ENCODE results near the gene SPEF1.

The SPEF1 gene

GRCh38 chr20:3783068-3783489 is 1.8 kb upstream of the SPEF1 start:
- CTCF ChIA-PET: interaction anchor here (0.5 to 1.2 kb wide), 2 partner anchors 35 to 1072 kb away, joined by 3 to 4 read pairs; no protein-coding TSS in a partner anchor

GRCh38 chr20:3782597-3782996 is 1.3 kb upstream of the SPEF1 start:
- CTCF ChIA-PET: interaction anchor here (1.2 kb wide), 1 partner anchor 36 kb away, joined by 4 read pairs; no protein-coding TSS in a partner anchor
- TF ChIP-seq HDGF (IDR thresholded peaks at IDR 0.05; ENCODE audit: borderline replicate concordance) (no peak), NFRKB (IDR thresholded peaks at IDR 0.05) (no peak), FOXA1 (IDR thresholded peaks at IDR 0.05) (no peak), FOXM1 (IDR thresholded peaks at IDR 0.05; ENCODE audit: borderline replicate concordance) (no peak), ZNF384 (IDR thresholded peaks at IDR 0.05) (no peak), ELF4 (IDR thresholded peaks at IDR 0.05) (no peak), SUZ12 (IDR thresholded peaks at IDR 0.05) (no peak), LEF1 (IDR thresholded peaks at IDR 0.05; ENCODE audit: borderline replicate concordance) (no peak), SP1 (IDR thresholded peaks at IDR 0.05) (no peak), ARNT (IDR thresholded peaks at IDR 0.05) (no peak), PKNOX1 (IDR thresholded peaks at IDR 0.05) (no peak)
- DNase-seq (ENCODE audit: extremely low spot score): no peak
- POLR2A ChIA-PET: interaction anchor here (1.7 kb wide), 1 partner anchor 38 kb away, joined by 8 read pairs; the partner anchor contains the start of gene AP5S1

More at GRCh38 chr20:3783068-3783489, 1.8 kb upstream of the SPEF1 start:
- TF ChIP-seq HDGF (IDR thresholded peaks at IDR 0.05; ENCODE audit: borderline replicate concordance): no peak
- POLR2A ChIA-PET: interaction anchor here (1.3 kb wide), 1 partner anchor 38 kb away, joined by 4 read pairs; the partner anchor contains the start of gene AP5S1
- no peak for DNase-seq (ENCODE audit: extremely low spot score)

- DNase-seq (ENCODE audit: extremely low spot score): no peak
- CTCF ChIA-PET: interaction anchor here (0.8 to 2.8 kb wide), 2 partner anchors 11 to 40 kb away, joined by 3 to 11 read pairs; partner anchors contain the start of gene ADISSP
- no peak for TF ChIP-seq SUZ12 (IDR thresholded peaks at IDR 0.05)
- no peak for TF ChIP-seq CTBP1 (IDR thresholded peaks at IDR 0.05; ENCODE audit: borderline replicate concordance)
- TF ChIP-seq HDGF (IDR thresholded peaks at IDR 0.05; ENCODE audit: borderline replicate concordance): no peak
- TF ChIP-seq NFRKB (IDR thresholded peaks at IDR 0.05): no peak
- no peak for TF ChIP-seq FOXM1 (IDR thresholded peaks at IDR 0.05; ENCODE audit: borderline replicate concordance)
- no peak for TF ChIP-seq FOXA1 (IDR thresholded peaks at IDR 0.05)
- TF ChIP-seq SP1 (IDR thresholded peaks at IDR 0.05): no peak
- no peak for TF ChIP-seq L3MBTL2 (conservative IDR thresholded peaks at IDR 0.05)
- TF ChIP-seq FOXK2 (IDR thresholded peaks at IDR 0.05): no peak
- TF ChIP-seq ARNT (IDR thresholded peaks at IDR 0.05): no peak
- no peak for TF ChIP-seq LEF1 (IDR thresholded peaks at IDR 0.05; ENCODE audit: borderline replicate concordance)
- TF ChIP-seq ELF4 (IDR thresholded peaks at IDR 0.05): no peak
- no peak for TF ChIP-seq TARDBP (IDR thresholded peaks at IDR 0.05)
- no peak for TF ChIP-seq ZNF384 (IDR thresholded peaks at IDR 0.05)
- TF ChIP-seq BHLHE40 (IDR thresholded peaks at IDR 0.05; ENCODE audit: borderline replicate concordance): no peak
- TF ChIP-seq PKNOX1 (IDR thresholded peaks at IDR 0.05): no peak
- POLR2A ChIA-PET: interaction anchor here (1.8 to 2.7 kb wide), 2 partner anchors 11 to 41 kb away, joined by 4 to 8 read pairs; partner anchors contain the start of genes ADISSP and AP5S1
Observed at GRCh38 chr20:3778976-3779375, 2.3 kb downstream of the SPEF1 start.

- no peak for TF ChIP-seq TARDBP (IDR thresholded peaks at IDR 0.05)
- TF ChIP-seq LEF1 (IDR thresholded peaks at IDR 0.05; ENCODE audit: borderline replicate concordance): no peak
- no peak for TF ChIP-seq FOXM1 (IDR thresholded peaks at IDR 0.05; ENCODE audit: borderline replicate concordance)
- no peak for TF ChIP-seq ARNT (IDR thresholded peaks at IDR 0.05)
- TF ChIP-seq SUZ12 (IDR thresholded peaks at IDR 0.05): no peak
- TF ChIP-seq CTBP1 (IDR thresholded peaks at IDR 0.05; ENCODE audit: borderline replicate concordance): no peak
- no peak for TF ChIP-seq NFRKB (IDR thresholded peaks at IDR 0.05)
- no peak for TF ChIP-seq FOXK2 (IDR thresholded peaks at IDR 0.05)
- TF ChIP-seq L3MBTL2 (conservative IDR thresholded peaks at IDR 0.05): no peak
- no peak for TF ChIP-seq SP1 (IDR thresholded peaks at IDR 0.05)
- no peak for TF ChIP-seq FOXA1 (IDR thresholded peaks at IDR 0.05)
- no peak for TF ChIP-seq ELF4 (IDR thresholded peaks at IDR 0.05)
- no peak for TF ChIP-seq HDGF (IDR thresholded peaks at IDR 0.05; ENCODE audit: borderline replicate concordance)
- TF ChIP-seq BHLHE40 (IDR thresholded peaks at IDR 0.05; ENCODE audit: borderline replicate concordance): no peak
- TF ChIP-seq ZNF384 (IDR thresholded peaks at IDR 0.05): no peak
- TF ChIP-seq PKNOX1 (IDR thresholded peaks at IDR 0.05): no peak
- ChIA-PET CTCF (interaction anchor here (0.6 to 2.8 kb wide), 3 partner anchors 10 to 336 kb away, joined by 3 to 11 read pairs (median 3); partner anchors contain the start of gene ADISSP), POLR2A (interaction anchor here (1.8 to 2.7 kb wide), 2 partner anchors 10 to 42 kb away, joined by 4 to 8 read pairs; partner anchors contain the start of genes ADISSP and AP5S1)
- DNase-seq (ENCODE audit: extremely low spot score): no peak
Observed at GRCh38 chr20:3777716-3778629, 3.3 kb downstream of the SPEF1 start.

GRCh38 chr20:3777381-3777715 is 3.9 kb downstream of the SPEF1 start:
- TF ChIP-seq SP1 (IDR thresholded peaks at IDR 0.05) (no peak), ARNT (IDR thresholded peaks at IDR 0.05) (no peak), FOXA1 (IDR thresholded peaks at IDR 0.05) (no peak), SUZ12 (IDR thresholded peaks at IDR 0.05) (no peak), FOXM1 (IDR thresholded peaks at IDR 0.05; ENCODE audit: borderline replicate concordance) (no peak), HDGF (IDR thresholded peaks at IDR 0.05; ENCODE audit: borderline replicate concordance) (no peak), ELF4 (IDR thresholded peaks at IDR 0.05) (no peak), FOXK2 (IDR thresholded peaks at IDR 0.05) (no peak), BHLHE40 (IDR thresholded peaks at IDR 0.05; ENCODE audit: borderline replicate concordance) (no peak), LEF1 (IDR thresholded peaks at IDR 0.05; ENCODE audit: borderline replicate concordance) (no peak), ZNF384 (IDR thresholded peaks at IDR 0.05) (no peak), L3MBTL2 (conservative IDR thresholded peaks at IDR 0.05) (no peak), CTBP1 (IDR thresholded peaks at IDR 0.05; ENCODE audit: borderline replicate concordance) (no peak), PKNOX1 (IDR thresholded peaks at IDR 0.05) (no peak), TARDBP (IDR thresholded peaks at IDR 0.05) (no peak), NFRKB (IDR thresholded peaks at IDR 0.05) (no peak)
- POLR2A ChIA-PET: interaction anchor here (1.8 kb wide), 1 partner anchor 43 kb away, joined by 4 read pairs; the partner anchor contains the start of gene AP5S1
- CTCF ChIA-PET: interaction anchor here (2.8 kb wide), 1 partner anchor 9 kb away, joined by 11 read pairs; the partner anchor contains the start of gene ADISSP
- DNase-seq (ENCODE audit: extremely low spot score): no peak
